ENCODE results near the gene SBF2.
"Not testable (repeated sequence)": the region's sequence is repeated elsewhere in the genome, so short reads cannot be mapped to it uniquely, and the experiment has no call there.

Gene SBF2

DNA sequence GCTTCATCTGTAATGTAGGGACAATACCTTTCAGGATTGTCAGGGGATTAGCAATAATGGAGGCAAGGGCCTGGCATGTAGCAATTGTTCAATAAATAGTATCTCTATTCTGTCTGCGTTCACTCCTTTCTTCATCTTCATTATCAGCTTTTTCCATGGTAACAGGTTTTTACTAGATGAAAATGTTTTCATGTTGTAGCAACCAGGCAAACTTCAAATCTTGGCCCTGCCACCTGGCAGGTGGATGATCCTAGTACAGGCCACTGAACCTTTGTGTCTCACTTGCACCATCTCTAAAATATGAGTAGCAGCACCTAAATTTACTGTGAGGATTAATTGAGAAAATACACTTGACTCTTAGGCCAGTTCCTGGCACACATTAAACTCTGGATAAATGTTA is 546.8 kb downstream of the SBF2 start:
- Histone ChIP-seq H3K27me3 (ENCODE audit: low read length) (no peaks in the 10 kb centered on the region), H3F3A (ENCODE audit: insufficient read depth) (peaks cover 84% of the 10 kb centered on the region), H2AFZ (ENCODE audit: low read depth, low read length, severe bottlenecking) (no peak overlapping the region), H3K4me3 (ENCODE audit: insufficient read depth, low read length, poor library complexity, severe bottlenecking) (no peak overlapping the region), H3K9ac (ENCODE audit: low read length) (peak overlapping the region; percentile 39), H4K20me1 (ENCODE audit: low read depth, low read length) (no peaks in the 10 kb centered on the region), H3K4me2 (ENCODE audit: low read depth, low read length, poor library complexity, severe bottlenecking) (peak overlapping the region; percentile 69), H3K27ac (ENCODE audit: low read depth, low read length) (peak overlapping the region; percentile 95), H3K79me2 (ENCODE audit: insufficient read depth, low read length) (peaks cover 43% of the 10 kb centered on the region), H3K9me3 (ENCODE audit: insufficient read depth, low read length) (no peaks in the 10 kb centered on the region), H3K9me2 (replicated peaks; ENCODE audit: insufficient read depth, low read length) (no peaks in the 10 kb centered on the region), H3K36me3 (ENCODE audit: low read length) (peaks cover 65% of the 10 kb centered on the region)
- TF ChIP-seq, protein P1, sequence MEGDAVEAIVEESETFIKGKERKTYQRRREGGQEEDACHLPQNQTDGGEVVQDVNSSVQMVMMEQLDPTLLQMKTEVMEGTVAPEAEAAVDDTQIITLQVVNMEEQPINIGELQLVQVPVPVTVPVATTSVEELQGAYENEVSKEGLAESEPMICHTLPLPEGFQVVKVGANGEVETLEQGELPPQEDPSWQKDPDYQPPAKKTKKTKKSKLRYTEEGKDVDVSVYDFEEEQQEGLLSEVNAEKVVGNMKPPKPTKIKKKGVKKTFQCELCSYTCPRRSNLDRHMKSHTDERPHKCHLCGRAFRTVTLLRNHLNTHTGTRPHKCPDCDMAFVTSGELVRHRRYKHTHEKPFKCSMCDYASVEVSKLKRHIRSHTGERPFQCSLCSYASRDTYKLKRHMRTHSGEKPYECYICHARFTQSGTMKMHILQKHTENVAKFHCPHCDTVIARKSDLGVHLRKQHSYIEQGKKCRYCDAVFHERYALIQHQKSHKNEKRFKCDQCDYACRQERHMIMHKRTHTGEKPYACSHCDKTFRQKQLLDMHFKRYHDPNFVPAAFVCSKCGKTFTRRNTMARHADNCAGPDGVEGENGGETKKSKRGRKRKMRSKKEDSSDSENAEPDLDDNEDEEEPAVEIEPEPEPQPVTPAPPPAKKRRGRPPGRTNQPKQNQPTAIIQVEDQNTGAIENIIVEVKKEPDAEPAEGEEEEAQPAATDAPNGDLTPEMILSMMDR (IDR thresholded peaks at IDR 0.05; ENCODE audit: insufficient read depth, low read length, poor library complexity, severe bottlenecking): no peak
- TF ChIP-seq EZH2phosphoT487 (conservative IDR thresholded peaks at IDR 0.05; ENCODE audit: low read length): no peak

DNA sequence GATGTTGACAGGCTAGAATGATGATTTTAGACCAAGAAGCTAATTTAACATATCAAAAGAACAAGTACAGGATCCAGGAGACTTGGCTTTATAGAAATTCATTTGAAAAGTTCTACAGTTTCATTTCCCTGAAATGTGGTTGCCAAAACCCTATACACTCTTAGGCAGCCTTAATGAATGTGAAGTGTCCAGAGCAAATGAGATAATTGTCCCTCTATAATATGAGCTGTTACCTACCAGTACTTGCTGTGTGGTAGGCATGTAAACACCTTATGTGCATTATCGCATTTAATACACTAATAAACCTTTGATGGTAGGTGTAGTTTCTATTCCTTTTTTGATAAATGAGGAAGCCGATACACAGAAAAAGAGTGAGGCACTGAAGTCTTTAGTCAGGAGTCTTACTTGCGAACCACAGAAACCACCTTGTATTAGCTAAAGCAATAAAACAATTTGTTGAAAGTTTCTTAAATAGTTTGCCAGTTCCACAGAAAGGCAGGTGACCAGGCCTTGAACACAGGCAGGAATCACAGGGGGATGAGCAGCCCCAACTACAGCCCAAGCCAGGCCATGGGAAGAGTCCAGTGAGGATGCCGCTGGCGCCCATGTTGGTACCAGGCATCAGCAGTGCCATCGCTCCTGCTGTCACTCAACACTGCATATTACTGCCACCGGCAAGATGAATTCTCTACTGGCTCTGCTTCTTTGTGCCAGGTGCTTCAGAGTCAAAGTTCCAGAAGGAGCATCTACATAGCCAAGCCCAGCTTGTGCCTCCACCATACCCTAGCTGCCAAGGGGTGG is 548.4 kb downstream of the SBF2 start:
- H3K4me2 ChIP-seq (ENCODE audit: low read depth, low read length, poor library complexity, severe bottlenecking): peak overlapping the region; percentile 69
- peak overlapping the region; percentile 95 for H3K27ac ChIP-seq (ENCODE audit: low read depth, low read length)
- H4K20me1 ChIP-seq (ENCODE audit: low read depth, low read length): no peaks in the 10 kb centered on the region
- no peaks in the 10 kb centered on the region for H3K9me3 ChIP-seq (ENCODE audit: insufficient read depth, low read length)
- peaks cover 84% of the 10 kb centered on the region for H3F3A ChIP-seq (ENCODE audit: insufficient read depth)
- H3K27me3 ChIP-seq (ENCODE audit: low read length): no peaks in the 10 kb centered on the region
- H3K9me2 ChIP-seq (replicated peaks; ENCODE audit: insufficient read depth, low read length): no peaks in the 10 kb centered on the region
- TF ChIP-seq, protein P1 (IDR thresholded peaks at IDR 0.05; ENCODE audit: insufficient read depth, low read length, poor library complexity, severe bottlenecking): no peak
- no peak for TF ChIP-seq EZH2phosphoT487 (conservative IDR thresholded peaks at IDR 0.05; ENCODE audit: low read length)
- no peak overlapping the region for H3K4me3 ChIP-seq (ENCODE audit: insufficient read depth, low read length, poor library complexity, severe bottlenecking)
- H2AFZ ChIP-seq (ENCODE audit: low read depth, low read length, severe bottlenecking): no peak overlapping the region
- peaks cover 52% of the 10 kb centered on the region for H3K79me2 ChIP-seq (ENCODE audit: insufficient read depth, low read length)
- H3K9ac ChIP-seq (ENCODE audit: low read length): peak overlapping the region; percentile 35
- H3K36me3 ChIP-seq (ENCODE audit: low read length): peaks cover 66% of the 10 kb centered on the region

DNA sequence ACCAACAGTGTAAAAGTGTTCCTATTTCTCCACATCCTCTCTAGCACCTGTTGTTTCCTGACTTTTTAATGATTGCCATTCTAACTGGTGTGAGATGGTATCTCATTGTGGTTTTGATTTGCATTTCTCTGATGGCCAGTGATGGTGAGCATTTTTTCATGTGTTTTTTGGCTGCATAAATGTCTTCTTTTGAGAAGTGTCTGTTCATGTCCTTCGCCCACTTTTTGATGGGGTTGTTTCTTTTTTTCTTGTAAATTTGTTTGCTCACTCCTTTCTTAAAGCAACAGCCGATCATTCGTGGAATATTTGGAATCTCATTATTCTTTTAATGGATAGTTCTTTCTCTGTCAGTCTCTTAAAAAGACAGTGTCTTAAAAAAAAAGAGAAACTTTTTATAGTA is 550.5 kb downstream of the SBF2 start:
- Histone ChIP-seq H3F3A (ENCODE audit: insufficient read depth) (peaks cover 91% of the 10 kb centered on the region), H3K4me2 (ENCODE audit: low read depth, low read length, poor library complexity, severe bottlenecking) (peak overlapping the region; percentile 69), H3K36me3 (ENCODE audit: low read length) (peaks cover 73% of the 10 kb centered on the region), H3K79me2 (ENCODE audit: insufficient read depth, low read length) (peaks cover 72% of the 10 kb centered on the region), H3K9ac (ENCODE audit: low read length) (peak overlapping the region; percentile 35; the same call in 1 of the 2 replicates), H3K27ac (ENCODE audit: low read depth, low read length) (peak overlapping the region; percentile 95)
- not testable (repeated sequence) for H4K20me1 ChIP-seq (ENCODE audit: low read depth, low read length); H3K9me3 ChIP-seq (ENCODE audit: insufficient read depth, low read length); H3K9me2 ChIP-seq (replicated peaks; ENCODE audit: insufficient read depth, low read length); H2AFZ ChIP-seq (ENCODE audit: low read depth, low read length, severe bottlenecking); H3K4me3 ChIP-seq (ENCODE audit: insufficient read depth, low read length, poor library complexity, severe bottlenecking); H3K27me3 ChIP-seq (ENCODE audit: low read length)

DNA sequence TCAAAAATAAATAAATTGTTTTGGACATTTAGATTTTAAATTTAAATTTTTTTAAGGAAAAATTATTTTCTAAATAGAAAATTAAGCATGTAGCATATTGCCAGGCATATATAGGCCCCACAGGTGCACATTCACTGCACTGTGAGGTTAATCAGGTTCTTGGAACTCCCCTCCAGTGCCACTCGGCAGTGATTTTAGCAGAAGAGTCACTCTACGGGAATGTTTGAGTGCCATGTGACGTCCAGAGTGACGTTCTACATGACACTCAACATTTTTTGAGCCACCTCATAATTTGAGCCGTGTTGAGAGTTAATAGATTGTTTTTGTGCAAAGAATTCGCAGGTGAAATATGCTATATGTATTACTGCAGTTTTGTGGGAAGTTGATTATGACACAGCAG is 552.8 kb downstream of the SBF2 start:
- H3K36me3 ChIP-seq (ENCODE audit: low read length): peaks cover 72% of the 10 kb centered on the region
- H3F3A ChIP-seq (ENCODE audit: insufficient read depth): peaks cover 89% of the 10 kb centered on the region

More for the DNA sequence above, 552.8 kb downstream of the SBF2 start:
- TF ChIP-seq, protein P1 (IDR thresholded peaks at IDR 0.05; ENCODE audit: insufficient read depth, low read length, poor library complexity, severe bottlenecking): no peak
- TF ChIP-seq EZH2phosphoT487 (conservative IDR thresholded peaks at IDR 0.05; ENCODE audit: low read length): no peak
- peaks cover 73% of the 10 kb centered on the region for H3K79me2 ChIP-seq (ENCODE audit: insufficient read depth, low read length)
- no peak overlapping the region for H2AFZ ChIP-seq (ENCODE audit: low read depth, low read length, severe bottlenecking)
- H3K9me3 ChIP-seq (ENCODE audit: insufficient read depth, low read length): no peaks in the 10 kb centered on the region
- no peak overlapping the region for H3K4me2 ChIP-seq (ENCODE audit: low read depth, low read length, poor library complexity, severe bottlenecking)
- no peak overlapping the region for H3K4me3 ChIP-seq (ENCODE audit: insufficient read depth, low read length, poor library complexity, severe bottlenecking)
- H3K27me3 ChIP-seq (ENCODE audit: low read length): no peaks in the 10 kb centered on the region
- H3K9ac ChIP-seq (ENCODE audit: low read length): no peak overlapping the region
- H3K27ac ChIP-seq (ENCODE audit: low read depth, low read length): peak overlapping the region; percentile 68
- no peaks in the 10 kb centered on the region for H3K9me2 ChIP-seq (replicated peaks; ENCODE audit: insufficient read depth, low read length)
- peaks cover 2% of the 10 kb centered on the region; the same call in 1 of the 2 replicates for H4K20me1 ChIP-seq (ENCODE audit: low read depth, low read length)

Measured in SU-DHL-6 (cell line).